ENCODE measurements around the gene TST.

The TST gene

DNA sequence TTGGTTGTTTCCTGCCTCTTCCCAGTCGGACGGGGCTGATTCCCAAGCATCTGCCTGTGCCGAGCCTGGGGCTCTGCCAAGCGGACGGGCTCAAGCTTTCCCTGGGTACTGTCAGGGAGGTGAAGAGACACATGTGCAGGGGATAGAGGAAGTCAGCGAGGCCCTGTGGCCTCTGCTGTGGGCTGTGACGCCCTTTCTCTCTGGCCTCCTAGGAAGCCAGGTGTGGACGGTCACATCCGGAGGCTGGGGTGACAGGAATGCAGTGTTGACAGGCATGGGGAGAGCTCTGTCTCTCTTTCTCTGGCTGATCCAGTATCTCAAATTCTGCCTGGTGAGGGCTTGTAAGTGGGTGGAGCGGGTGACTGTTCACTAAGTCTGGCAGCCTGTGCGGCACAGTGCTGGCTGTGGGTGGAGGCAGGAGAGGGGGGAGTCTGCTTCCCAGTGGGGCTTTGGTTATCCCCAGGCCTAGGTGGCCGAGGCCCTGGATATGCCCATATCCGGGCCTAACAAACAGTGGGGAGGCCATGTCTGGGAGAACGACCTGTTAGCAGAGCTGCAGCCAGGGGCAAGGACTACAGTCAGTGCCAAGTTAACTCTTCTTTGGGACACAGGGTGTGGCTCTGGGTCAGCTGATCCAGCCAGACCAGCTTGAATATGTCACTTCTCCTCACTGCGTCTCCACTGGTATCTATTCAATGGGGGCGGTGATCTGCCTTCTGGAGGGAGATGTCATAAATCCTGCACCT lies 34.2 kb upstream of the TST start:
- no peak for DNase-seq

DNA sequence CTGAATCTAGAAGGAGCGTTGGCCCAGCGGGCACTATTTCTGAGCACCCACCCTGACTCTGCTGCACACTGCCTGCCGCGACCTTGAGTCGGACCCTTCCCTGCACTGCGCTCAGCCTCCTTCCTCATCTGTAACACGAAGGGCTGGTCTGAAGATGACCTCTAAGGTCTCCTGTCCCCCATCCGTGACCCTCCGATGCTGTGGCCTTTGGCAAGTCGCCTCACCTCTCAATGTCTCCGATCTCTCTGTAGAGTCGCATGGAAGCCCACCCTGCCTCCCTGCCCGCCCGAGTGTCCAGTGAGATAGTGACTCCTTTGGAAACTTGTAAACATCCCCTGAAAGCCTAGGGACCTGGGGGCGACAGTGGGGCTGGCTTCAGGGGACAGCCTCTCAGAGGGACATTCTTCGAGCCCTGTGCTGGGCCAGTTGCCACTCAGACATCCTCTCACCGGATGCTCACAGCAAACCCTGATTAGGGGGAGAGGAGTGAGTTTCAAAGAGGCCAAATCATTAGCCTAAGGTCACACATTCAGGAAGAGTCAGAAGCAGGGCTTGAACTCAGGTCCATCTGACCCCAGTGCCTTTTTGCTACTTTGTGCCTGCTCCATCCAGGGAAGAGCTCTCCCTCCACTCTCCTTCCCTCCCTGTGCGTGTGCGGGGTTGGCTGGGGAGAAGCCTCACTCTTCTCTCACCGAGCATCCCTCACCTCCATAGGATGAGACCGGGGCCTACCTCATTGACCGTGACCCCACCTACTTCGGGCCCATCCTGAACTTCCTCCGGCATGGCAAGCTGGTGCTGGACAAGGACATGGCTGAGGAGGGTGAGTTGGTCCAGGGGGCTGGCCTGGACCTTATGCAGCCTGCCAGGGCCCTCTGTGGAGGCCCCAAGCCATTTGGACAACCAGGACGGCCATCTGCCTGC lies 33.4 kb upstream of the TST start:
- no peak for DNase-seq

DNA sequence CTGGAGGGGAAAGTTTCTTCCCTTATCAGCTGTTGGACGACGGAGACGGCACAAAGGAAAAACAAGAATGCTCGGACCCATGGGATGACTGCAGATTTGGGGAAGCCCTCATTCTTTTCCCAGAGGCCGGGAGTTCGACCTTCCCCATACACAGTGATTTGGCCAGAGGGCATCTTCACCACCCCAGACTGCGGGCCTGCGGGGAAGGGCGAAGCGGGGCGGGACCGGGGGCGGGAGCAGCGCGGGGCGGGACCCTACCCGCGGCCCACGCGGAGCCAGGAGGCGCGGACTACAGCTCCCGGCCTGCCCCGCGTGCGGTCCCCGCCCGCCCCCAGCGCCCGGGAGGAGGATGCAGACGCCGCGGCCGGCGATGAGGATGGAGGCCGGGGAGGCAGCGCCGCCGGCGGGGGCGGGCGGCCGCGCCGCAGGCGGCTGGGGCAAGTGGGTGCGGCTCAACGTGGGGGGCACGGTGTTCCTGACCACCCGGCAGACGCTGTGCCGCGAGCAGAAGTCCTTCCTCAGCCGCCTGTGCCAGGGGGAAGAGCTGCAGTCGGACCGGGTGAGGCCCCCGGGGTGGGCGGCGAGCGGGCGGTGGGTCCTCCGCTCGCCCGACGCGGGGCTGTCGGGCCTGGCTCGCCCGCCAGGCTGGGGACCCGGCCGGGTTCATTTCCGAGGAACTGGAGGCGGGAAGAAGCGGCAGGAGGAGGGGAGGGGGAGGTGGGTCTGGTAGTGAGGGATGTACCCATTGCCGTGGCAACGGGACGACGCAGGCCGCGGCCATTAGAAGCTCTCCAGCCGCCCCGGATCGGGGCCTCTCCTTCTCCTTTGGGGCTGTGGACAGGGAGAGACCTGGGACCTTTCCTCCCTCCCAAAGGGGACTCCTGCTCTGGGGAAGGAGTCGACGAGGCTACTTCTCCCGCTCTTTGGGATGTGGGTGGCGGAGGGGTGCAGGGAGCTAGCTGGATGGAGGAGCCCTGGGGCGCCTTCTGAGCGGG lies 32.4 kb upstream of the TST start, which contains the start of gene KCTD17:
Gene KCTD17 (plus strand): TSS at position 352 of the 995 bp plus-strand sequence. CDS start 19 bp downstream, at position 371.
- no peak for DNase-seq

DNA sequence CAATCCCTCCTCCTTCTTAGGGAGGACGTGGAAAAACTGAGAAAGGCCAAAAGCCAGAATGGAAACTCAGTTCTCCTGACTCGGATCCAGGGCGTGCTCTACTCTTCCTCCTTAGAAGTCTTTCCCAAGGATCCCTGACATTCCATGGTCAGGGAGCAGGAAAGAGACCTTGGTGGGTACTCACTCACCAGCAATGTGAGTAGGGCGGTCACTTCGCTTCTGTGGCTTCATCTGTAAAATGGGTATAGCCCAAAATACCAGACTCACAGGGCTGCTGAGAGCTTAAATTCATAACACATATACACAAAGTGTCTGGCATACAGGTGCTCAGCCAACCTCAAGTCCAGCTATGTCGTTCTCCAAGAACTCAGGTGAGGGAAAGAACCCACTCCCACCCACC lies 31.7 kb upstream of the TST start:
- no peak for DNase-seq

DNA sequence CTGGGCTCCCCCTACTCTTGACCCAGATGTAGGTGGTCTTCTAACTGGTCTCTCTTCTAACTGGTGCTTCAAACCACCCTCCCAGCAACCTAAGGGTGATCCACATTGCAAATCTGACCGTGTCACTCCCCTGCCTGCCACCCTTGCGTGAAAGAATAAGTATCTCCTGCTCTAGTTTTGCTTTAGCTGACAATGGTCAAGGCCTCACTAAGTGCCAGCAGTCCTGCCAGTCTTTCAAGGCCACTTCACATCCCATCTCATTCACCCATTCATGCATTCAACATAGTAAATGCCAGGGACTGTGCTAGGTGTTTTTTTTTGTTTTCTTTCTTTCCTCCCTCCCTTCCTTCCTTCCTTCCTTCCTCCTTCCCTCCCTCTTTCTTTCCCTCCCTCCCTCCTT lies 30.0 kb upstream of the TST start:
- DNase-seq: no peak

DNA sequence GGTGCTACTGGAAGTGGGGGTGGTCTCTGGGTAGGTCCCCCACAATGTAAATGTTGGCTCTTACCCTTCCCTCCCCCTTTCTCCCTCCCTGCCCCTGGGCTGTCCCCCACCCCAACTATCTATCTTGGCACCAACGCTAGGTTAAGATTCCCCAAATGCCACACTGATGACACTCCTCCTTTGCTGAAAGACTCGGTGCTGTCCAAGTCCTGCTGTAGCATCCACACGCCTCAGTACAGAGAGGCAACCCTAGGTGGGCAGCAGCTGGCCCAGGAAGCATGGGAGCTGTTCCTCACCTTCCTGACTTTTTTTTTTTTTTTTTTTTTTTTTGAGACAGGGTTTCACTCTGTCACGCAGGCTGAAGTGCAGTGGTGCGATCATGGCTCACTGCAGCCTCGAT lies 28.9 kb upstream of the TST start:
- no peak for DNase-seq

DNA sequence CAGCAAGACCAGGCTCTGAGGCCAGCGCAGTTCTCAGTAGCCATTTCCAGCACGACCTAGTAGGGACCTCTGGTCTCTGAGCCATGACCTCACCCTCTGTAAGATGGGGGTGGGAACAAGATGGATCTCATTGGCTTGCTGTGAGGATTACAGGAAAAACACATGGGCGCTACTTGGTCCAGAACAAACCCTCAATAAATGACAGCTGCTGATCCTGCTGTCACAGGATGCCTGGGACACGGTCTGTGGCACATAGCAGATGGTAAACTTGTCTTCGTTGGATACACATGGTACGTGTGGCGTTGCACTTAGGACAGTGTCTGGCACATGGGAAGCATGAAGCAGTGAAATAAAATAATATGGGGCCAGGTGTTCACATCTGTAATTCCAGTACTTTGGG lies 27.8 kb upstream of the TST start:
- DNase-seq: no peak

DNA sequence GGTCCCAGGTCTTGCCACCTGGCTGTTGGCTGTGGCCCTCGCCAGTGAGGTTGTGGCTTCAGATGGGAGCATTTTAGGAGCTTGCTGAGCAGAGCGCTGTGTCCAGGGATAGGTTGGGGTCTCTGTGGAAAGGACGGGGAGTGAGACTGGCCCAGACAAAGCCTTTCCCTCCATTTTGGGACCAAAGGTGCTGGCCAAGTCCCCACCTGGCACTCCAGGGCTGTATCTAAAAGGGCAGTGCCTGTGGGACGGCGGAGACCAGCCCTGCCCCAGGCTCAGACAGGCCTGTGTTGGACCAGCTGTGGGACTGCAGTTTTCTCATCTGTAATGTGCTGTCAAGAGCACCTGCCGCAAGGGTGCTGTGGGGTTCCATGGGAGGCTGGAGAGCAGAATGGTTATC lies 27.3 kb upstream of the TST start:
- no peak for DNase-seq

DNA sequence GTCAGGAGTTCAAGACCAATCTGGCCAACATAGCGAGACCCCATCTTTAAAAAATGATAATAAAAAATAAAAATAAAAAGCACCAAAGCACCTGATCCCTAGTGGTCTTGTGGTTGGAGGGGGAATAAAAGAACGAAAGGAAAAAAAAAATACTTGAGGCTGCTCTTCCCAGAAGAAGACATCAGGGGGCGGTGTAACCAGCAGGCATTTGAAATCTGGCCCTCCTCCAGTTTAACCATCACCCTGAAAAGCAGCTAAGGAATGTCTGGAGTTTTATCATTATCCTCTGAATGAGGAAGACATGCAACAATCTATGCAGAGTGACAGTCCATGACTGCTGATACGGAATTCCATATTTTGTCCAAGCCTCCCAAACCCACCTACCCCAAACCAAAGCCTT lies 26.7 kb upstream of the TST start:
- no peak for DNase-seq

DNA sequence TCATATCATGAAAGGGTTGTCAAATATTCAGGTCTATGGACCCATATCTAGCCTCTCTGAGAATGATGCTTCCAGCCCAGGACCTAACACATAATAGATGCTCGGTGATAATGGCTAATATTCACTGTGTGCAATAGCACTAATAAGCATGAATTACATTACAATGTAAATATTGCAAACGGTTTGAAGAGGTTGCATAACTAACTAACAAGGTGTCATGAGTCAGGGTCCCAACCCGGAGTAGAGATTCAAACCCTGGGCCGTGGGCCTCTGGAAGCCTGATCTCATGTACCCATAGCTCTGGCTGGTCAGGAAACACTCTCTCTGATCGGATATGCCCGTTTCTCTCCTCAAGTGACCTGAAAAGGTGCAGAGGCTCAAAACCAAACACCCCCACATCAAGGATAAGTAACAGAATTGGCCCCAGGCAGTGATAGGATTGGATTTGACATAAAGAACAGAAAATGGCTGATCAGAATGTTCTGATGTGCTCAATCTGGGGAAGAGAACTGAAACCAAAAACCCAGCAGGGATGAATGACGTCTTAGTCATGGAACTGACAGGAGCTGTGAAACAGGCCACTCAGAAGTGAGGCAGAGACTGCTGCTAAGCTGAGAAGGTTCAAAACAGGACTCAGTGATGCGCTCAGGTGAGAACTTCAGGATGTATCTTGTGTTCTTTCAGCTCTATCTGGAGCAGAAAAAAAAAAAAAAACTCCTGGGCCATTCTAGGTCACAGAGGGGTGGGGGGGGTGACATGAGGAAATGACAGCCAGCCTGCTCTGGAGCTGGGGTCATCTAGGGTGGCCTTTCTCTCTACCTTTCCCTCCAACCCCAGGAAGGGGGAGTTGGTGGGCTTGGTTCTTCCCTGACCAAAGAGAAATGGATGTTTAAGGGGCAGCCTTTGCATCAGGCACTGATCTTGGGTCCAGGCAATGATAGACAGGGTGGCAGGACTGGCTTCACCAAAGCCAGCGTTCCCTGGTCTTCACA lies 25.7 kb upstream of the TST start:
- no peak for DNase-seq

DNA sequence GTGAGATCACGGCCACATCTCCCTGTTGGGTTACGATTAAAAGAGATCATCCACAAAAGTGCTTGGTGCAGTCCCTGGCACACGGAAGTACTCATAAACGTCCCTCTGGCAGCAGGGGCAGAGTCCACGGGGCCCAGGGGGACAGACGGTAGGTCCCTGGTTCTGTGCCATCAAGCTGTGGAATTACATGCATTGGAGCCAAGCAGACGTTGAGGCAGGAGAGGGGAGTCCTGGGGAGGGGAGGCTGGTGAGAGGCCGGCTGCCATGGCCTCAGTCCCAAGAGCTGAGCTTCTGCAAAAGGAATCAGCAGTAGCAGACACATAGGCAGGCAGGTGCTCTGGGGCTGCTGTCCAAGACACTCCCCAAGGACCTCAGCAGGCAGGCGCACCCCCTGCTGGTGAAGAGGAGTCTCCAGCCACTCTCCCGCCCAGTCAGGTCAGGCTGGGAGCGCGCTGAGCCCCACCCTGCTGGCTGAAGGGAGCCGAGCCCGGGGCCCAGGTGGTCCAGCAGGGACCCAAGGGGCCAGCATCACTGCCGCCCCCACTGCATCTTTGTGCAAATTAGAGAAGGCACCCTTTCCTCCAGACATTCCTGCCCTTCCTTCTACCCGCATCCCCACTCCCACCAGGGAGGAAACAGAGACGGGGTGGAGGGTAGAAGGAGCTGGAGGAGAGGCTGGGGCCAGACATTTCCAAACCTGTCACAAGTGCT lies 24.7 kb upstream of the TST start:
- peak; percentile 64 for DNase-seq

DNA sequence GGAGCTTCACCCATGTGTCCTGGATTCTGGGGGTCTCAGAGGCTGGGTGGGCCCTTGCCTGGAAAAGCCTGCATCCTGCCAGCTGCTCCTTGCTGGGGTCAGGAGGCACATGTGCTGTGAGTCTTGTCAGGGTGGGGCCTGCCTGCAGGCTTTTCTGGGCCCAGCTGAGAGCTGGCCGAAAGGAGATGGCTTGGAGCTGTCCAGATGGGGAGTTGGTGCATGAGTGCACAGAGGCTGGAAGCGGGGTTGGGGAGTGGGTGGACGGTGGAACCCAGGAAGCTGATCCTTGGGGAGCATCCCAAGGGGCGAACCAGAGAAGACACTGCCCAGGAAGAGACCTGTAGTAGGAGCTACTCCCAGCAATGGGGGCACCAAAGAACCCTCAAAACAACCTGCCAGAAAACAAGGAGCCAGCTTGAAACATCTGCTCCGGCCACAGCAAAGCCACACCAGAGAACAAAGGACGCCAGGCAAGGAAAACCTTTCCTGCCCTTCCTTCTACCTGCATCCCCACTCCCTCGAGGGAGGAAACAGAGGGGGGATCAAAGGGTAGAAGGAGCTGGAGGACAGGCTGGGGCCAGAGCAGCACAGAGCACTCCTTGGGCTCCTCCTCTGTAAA lies 24.1 kb upstream of the TST start:
- DNase-seq: no peak

DNA sequence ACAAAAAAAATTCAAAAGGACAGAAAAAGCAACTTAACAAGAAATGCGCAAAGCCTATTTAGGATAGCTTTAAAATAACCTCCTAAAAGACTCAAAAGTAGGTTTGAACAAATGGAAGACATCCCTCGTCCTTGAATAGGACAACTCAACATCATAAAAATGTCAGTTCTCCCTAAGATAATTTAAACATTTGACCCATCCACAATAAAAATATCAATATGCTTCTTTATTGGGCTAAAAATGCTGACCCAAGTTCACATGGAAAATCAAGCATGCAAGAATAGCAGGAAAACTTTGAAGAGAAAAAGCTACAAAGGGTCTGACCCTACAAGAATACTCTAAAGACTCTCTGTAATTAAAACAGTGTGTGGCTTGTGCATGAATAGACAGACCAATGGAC lies 20.2 kb upstream of the TST start:
- DNase-seq: no peak

DNA sequence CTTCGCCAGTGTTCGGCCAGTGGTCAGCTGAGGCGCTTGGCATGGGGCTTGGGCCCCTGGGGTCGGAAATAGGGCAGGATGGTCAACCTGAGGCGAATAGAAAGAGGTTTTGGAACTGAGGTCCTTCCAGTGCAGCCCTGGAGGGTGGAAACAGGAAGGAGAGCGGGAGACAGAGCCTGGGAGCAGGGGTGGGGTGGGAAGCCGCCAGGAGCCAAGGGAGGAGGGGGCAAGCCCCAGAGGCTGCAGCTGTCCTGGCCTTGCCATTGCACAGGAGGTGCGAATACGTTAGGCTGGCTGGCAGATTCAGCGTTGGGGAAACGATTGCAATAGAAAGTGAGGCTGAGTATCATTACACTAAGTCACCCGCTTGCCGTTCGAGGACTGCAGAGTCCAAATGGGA lies 18.4 kb upstream of the TST start:
- DNase-seq: peak; percentile 64

DNA sequence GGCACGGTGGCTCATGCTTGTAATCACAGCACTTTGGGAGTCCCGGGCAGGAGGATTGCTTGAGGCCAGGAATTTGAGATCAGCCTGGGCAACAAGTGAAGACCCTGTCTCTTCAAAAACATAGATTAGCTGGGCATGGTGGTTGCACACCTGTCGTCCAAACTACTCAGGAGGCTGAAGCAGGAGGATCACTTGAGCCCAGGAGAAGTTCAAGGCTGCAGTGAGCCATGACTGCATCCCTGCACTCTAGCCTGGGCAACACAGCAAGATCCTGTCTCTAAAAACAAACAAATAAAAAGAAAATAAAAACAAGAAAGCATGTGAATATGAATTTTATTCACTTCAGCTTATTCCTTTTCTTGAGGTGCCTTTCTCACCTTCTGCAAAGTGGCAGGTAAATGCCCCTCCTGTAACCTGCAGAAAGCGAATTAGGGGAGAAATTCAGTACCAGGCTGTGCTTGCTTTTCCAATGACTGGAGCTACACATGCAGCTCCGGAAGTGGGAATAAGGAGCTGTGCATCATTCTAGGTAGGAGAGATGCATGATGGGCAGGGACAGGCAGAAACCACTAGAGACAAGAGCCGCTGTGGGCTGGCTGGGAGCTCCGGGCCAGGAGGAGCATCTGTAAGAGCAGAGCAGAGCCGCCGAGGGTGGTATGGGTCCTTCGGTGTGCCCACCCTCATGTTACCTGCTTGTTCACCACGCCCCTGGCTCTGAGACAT lies 17.6 kb upstream of the TST start:
- DNase-seq: peak; percentile 75

DNA sequence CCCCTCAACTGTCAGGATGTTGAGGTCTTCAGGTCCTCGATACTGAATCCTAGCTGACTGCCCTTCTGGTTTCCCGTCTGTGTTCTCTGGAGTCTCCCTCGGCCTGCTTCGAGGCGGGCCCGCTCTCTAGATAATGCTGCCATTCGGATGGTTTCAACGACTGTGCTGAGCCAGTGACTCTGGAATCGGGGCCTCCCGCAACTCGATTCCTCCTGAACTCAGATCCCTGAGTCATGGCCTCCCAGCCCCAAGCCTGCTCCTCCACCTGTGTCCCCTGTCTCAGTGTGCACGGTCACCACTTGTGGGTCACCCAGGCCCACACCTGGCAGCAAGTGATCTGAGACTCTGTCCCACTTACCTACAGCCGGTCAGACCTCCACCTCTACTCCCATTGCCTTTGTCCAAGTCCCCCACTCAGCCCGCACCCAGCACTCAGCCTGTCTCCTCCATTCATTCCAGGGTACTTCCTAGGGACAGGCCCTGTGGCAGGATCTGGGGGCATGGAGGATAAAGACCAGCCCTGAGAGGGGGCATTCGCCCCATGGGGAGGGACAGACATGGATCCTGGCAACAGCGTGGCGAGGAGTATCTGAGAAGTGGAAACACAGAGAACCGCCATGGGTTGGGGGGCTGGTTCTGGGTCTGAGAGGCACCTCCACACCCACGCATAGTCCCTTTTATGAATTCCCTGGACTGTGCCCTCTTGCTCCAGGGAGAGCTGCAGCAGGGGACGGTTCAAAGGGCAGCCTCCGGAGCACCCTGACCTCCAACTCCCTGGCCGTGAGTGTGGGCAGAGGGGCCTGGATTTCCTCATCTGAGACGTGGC lies 14.6 kb upstream of the TST start:
- no peak for DNase-seq

DNA sequence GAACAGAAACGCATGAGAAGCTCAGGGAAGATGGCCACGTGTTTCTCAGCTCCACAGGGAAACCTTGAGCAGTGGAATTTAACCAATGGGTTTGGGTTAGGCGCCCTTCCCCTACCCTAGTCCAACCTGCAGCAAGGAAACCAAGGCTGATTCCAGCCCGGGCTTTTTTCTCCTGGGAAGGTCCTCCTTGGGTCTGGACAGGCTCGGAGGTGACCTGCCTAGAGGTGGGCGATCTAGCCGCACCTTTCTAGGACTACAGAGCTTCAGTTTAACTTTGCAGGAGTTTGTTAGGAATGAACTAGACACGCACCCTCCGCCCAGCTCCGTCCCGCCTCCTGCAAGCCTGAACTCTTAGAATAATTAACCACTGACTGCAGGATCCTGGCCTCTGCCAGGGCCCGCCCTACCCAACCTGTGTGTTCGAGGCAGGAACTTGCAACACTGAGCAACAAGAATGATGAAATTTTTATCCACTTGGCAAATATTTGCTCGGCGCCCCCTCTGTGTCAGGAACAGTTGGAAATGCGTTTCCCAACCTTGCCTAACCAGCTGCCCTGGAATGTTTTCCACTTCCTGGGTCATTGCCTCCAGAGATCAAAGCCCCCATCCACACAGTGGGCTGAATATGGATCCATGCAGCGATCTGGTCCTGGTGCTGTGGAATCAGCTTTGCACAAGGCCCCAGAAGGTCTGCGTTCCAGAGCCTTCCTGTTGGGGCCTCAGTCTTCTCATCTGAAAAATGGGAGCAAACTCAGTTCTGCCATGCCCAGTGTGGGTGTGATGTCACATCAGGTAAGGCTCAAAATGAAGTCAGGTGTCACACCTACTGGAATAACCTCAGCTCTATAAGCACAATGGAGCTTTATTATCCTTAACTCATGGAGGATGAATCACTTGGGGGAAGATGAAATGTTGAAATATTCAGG lies 13.6 kb upstream of the TST start:
- no peak for DNase-seq

DNA sequence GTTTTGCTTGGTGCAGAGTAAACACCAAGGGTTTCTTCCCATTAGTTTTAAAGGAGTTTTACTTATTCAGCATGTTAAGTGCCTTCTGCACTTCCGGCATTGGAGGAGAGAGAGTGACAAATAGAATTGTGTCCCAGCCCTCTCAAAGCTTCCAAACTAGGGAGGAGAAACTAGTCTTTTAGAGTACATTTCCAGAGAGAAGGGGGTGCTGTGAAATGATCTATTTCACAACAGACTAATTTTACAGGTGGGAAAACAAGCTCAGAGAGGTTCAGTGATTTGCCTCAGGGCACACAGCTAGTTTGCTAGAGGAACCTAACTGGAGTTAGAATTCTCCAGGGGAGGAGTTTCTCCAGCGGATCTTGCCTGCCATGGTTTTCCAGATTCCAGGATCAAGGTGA lies 12.9 kb upstream of the TST start:
- no peak for DNase-seq

Measured in NCI-H2029 (cell line).